ENCODE measurements around the gene NTNG1. TPM values are rescaled to one million over a fixed set of nuclear protein-coding genes. Genes with fewer than 3 reads are reported as not detected.

Gene NTNG1
- total RNA-seq, 2 experiments from 2014 or later = 2.3 to 5.9 TPM

DNA sequence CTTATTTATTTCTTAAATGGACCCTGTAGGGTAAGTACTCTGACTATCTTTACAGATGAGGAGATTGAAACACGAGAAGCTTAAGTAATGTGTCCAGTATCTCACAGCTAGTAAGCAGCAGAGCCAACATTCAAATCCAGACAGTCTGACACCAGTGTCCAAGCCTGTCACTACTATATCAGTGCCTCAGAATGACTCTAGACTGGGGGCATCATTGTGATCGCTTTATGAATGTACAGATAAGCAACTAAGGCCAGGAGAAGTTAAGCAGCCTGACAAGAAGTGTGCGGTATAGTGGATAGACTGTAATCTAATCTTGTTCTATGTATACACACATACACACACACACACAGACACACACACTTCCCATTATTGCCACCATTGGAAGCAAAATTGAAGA is 158.7 kb downstream of the NTNG1 start:
- H3K9me3 ChIP-seq (ENCODE audit: low read length) = no peaks in the 10 kb centered on the region
- no peaks in the 10 kb centered on the region for H3K36me3 ChIP-seq (ENCODE audit: insufficient read depth, low read length)
- intact Hi-C loops (cut with micrococcal nuclease; ENCODE audit: unreplicated experiment) = no loop called here
- ChIA-PET POLR2A (no interaction called here), CTCF (ENCODE audit: unreplicated experiment) (no interaction called here)
- H3K4me2 ChIP-seq (ENCODE audit: low read length) = no peak overlapping the region
- no TSS peak for BruUV-seq (replicated peaks)
- H2AFZ ChIP-seq (ENCODE audit: low read length) = no peak overlapping the region
- no peaks in the 10 kb centered on the region for H3K9me2 ChIP-seq (ENCODE audit: insufficient read depth, low read length)
- H3K27ac ChIP-seq (ENCODE audit: low read depth, low read length, poor library complexity, severe bottlenecking) = no peak overlapping the region
- H3K4me1 ChIP-seq (ENCODE audit: insufficient read depth, low read length, poor library complexity, severe bottlenecking) = no peaks in the 10 kb centered on the region
- no peak overlapping the region for H3K4me3 ChIP-seq (ENCODE audit: low read depth, low read length, poor library complexity, severe bottlenecking)
- no peaks in the 10 kb centered on the region for H3K79me2 ChIP-seq (ENCODE audit: insufficient read depth, low read depth, low read length)
- no peak for TF ChIP-seq EZH2phosphoT487 (IDR thresholded peaks at IDR 0.05; ENCODE audit: borderline replicate concordance, low read depth, low read length)
- TF ChIP-seq, protein P1, sequence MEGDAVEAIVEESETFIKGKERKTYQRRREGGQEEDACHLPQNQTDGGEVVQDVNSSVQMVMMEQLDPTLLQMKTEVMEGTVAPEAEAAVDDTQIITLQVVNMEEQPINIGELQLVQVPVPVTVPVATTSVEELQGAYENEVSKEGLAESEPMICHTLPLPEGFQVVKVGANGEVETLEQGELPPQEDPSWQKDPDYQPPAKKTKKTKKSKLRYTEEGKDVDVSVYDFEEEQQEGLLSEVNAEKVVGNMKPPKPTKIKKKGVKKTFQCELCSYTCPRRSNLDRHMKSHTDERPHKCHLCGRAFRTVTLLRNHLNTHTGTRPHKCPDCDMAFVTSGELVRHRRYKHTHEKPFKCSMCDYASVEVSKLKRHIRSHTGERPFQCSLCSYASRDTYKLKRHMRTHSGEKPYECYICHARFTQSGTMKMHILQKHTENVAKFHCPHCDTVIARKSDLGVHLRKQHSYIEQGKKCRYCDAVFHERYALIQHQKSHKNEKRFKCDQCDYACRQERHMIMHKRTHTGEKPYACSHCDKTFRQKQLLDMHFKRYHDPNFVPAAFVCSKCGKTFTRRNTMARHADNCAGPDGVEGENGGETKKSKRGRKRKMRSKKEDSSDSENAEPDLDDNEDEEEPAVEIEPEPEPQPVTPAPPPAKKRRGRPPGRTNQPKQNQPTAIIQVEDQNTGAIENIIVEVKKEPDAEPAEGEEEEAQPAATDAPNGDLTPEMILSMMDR (conservative IDR thresholded peaks at IDR 0.05; ENCODE audit: low read length) = no peak
- no peaks in the 10 kb centered on the region for H4K20me1 ChIP-seq (ENCODE audit: insufficient read depth, low read length)
- DNase-seq (ENCODE audit: low spot score) = no peak

DNA sequence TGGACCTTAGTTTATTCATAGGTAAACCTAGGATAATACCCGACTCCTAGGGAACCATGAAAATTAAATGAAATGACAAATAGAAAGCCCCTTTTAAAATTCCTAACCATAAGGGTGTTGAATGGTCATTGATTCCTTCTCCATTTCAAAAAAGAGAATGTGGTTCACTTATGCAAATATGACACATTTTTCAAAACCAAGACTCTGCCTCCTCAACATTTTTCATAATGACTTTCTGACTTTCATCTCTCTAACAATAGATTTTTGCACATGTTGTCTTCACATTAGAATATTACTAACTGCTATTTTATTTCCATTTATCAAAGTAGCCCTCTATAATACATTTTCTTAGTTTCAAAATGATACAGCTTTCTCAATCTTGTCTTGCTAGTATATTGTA is 169.1 kb downstream of the NTNG1 start:
- CTCF ChIA-PET (ENCODE audit: unreplicated experiment) = no interaction called here
- DNase-seq (ENCODE audit: low spot score) = no peak
- no peaks in the 10 kb centered on the region for H3K36me3 ChIP-seq (ENCODE audit: insufficient read depth, low read length)
- no peaks in the 10 kb centered on the region for H3K9me3 ChIP-seq (ENCODE audit: low read length)
- H3K79me2 ChIP-seq (ENCODE audit: insufficient read depth, low read depth, low read length) = no peaks in the 10 kb centered on the region
- intact Hi-C loops (cut with micrococcal nuclease; ENCODE audit: unreplicated experiment) = no loop called here
- no peak overlapping the region for H2AFZ ChIP-seq (ENCODE audit: low read length)
- no peaks in the 10 kb centered on the region for H4K20me1 ChIP-seq (ENCODE audit: insufficient read depth, low read length)
- no peaks in the 10 kb centered on the region for H3K9me2 ChIP-seq (ENCODE audit: insufficient read depth, low read length)
- POLR2A ChIA-PET = interaction anchor here (1.1 kb wide), 1 partner anchor 8 kb away, joined by 4 read pairs; no protein-coding TSS in a partner anchor
- no TSS peak for BruUV-seq (replicated peaks)
- H3K4me2 ChIP-seq (ENCODE audit: low read length) = no peak overlapping the region
- no peak overlapping the region for H3K27ac ChIP-seq (ENCODE audit: low read depth, low read length, poor library complexity, severe bottlenecking)
- H3K4me1 ChIP-seq (ENCODE audit: insufficient read depth, low read length, poor library complexity, severe bottlenecking) = no peaks in the 10 kb centered on the region
- TF ChIP-seq, protein P1 (conservative IDR thresholded peaks at IDR 0.05; ENCODE audit: low read length) = no peak
- no peak for TF ChIP-seq EZH2phosphoT487 (IDR thresholded peaks at IDR 0.05; ENCODE audit: borderline replicate concordance, low read depth, low read length)
- no peak overlapping the region for H3K4me3 ChIP-seq (ENCODE audit: low read depth, low read length, poor library complexity, severe bottlenecking)

DNA sequence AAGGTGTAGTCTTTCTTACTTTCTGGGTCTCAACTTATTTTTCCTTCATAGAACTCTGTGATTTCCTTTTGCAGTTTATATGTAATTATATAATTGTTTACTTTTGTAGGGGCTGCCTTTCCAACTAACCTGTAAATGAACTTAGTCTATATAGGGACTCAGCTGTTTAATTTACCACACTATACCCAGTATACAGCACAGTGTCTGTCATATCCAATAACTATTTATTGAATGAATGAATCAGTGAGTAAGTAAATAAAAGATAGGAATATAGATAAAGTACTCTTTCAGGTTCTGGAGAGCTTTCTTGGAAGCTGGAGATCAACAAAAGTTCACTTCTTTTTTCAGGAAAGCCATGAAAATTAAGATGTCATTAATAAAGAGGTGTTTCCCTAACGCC is 174.8 kb downstream of the NTNG1 start:
- ChIA-PET CTCF (ENCODE audit: unreplicated experiment) (no interaction called here), POLR2A (interaction anchor here (2.5 to 4.8 kb wide), 2 partner anchors 11 to 16 kb away, joined by 7 to 16 read pairs; no protein-coding TSS in a partner anchor)
- Histone ChIP-seq H3K27ac (ENCODE audit: low read depth, low read length, poor library complexity, severe bottlenecking) (no peak overlapping the region), H3K4me3 (ENCODE audit: low read depth, low read length, poor library complexity, severe bottlenecking) (no peak overlapping the region), H2AFZ (ENCODE audit: low read length) (no peak overlapping the region), H3K4me1 (ENCODE audit: insufficient read depth, low read length, poor library complexity, severe bottlenecking) (peaks cover 8% of the 10 kb centered on the region), H3K9me3 (ENCODE audit: low read length) (no peaks in the 10 kb centered on the region), H4K20me1 (ENCODE audit: insufficient read depth, low read length) (no peaks in the 10 kb centered on the region), H3K9me2 (ENCODE audit: insufficient read depth, low read length) (no peaks in the 10 kb centered on the region), H3K36me3 (ENCODE audit: insufficient read depth, low read length) (no peaks in the 10 kb centered on the region), H3K4me2 (ENCODE audit: low read length) (no peak overlapping the region), H3K79me2 (ENCODE audit: insufficient read depth, low read depth, low read length) (no peaks in the 10 kb centered on the region)
- TF ChIP-seq EZH2phosphoT487 (IDR thresholded peaks at IDR 0.05; ENCODE audit: borderline replicate concordance, low read depth, low read length) = no peak
- TF ChIP-seq, protein P1 (conservative IDR thresholded peaks at IDR 0.05; ENCODE audit: low read length) = no peak
- no peak for DNase-seq (ENCODE audit: low spot score)
- no TSS peak for BruUV-seq (replicated peaks)
- intact Hi-C loops (cut with micrococcal nuclease; ENCODE audit: unreplicated experiment) = no loop called here
